ENCODE measurements around the gene SMIM10. TPM values are rescaled to one million over a fixed set of nuclear protein-coding genes. Genes with fewer than 3 reads are reported as not detected.

The SMIM10 gene
- total and polyA plus RNA-seq, 8 donors: 0.74 to 4.4 (median 1.3) TPM

DNA sequence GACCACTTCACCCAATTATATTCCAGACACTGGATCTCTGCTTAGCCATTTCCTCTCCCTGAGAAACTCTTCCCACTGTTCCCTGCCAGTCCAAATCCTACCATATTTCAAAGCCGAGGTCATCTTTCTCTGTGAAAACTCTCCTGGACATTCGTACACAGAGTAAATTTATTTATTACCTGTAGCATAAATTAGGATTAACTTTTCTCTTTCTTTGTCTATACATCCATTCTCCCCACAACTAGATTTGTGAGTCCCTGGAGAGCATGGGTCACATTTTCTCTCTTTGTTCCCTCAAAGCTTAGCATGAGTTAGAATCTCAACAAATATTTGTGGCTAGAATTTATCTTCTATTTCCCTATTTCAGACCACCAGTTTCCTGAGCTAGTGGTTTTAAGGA is 27.8 kb upstream of the SMIM10 start:
- Histone ChIP-seq H3K27me3 (peaks cover 0 to 4% (median 0%) of the 10 kb centered on the region in 4 donors), H3K27ac (no peak overlapping the region), H3K36me3 (no peaks in the 10 kb centered on the region), H3K4me3 (no peak overlapping the region), H3K4me1 (no peaks in the 10 kb centered on the region), H3K9me3 (no peaks in the 10 kb centered on the region)
- ATAC-seq: no peak
- no peak for DNase-seq
- 24 to 38% methylated on average over 2 of the region's 2 CpGs for WGBS, 2 donors
- TF ChIP-seq, protein P1, sequence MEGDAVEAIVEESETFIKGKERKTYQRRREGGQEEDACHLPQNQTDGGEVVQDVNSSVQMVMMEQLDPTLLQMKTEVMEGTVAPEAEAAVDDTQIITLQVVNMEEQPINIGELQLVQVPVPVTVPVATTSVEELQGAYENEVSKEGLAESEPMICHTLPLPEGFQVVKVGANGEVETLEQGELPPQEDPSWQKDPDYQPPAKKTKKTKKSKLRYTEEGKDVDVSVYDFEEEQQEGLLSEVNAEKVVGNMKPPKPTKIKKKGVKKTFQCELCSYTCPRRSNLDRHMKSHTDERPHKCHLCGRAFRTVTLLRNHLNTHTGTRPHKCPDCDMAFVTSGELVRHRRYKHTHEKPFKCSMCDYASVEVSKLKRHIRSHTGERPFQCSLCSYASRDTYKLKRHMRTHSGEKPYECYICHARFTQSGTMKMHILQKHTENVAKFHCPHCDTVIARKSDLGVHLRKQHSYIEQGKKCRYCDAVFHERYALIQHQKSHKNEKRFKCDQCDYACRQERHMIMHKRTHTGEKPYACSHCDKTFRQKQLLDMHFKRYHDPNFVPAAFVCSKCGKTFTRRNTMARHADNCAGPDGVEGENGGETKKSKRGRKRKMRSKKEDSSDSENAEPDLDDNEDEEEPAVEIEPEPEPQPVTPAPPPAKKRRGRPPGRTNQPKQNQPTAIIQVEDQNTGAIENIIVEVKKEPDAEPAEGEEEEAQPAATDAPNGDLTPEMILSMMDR (IDR thresholded peaks at IDR 0.05): no peak
- FAIRE-seq: no peak
- intact Hi-C loops (cut with DNase I): loop anchor here in 1 of 3 donors (5.0 kb wide), 1 partner anchor 124 kb away; no protein-coding TSS in a partner anchor

DNA sequence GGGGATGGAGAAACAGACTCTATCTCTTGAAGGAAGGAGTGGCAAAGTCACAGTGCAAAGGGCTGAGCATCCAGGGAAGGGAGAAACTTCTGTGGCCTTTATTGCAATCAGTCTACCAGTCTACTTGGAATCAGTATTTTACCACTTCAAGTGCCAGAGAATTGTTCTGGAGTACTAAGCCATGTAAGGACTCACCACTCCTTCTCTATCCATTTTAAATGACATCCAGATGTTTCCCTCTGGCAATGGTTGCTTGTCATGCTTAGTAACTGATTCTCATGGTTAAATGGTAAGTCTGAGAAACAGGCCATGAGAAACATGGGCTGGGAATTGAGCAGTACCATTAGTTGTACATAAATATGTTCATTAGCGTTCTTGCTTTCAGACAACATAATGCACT is 21.1 kb upstream of the SMIM10 start:
- ATAC-seq: no peak
- FAIRE-seq: no peak
- Histone ChIP-seq H3K27ac (no peak overlapping the region), H3K4me3 (no peak overlapping the region), H3K9me3 (no peaks in the 10 kb centered on the region), H3K27me3 (peaks cover 0 to 4% (median 0%) of the 10 kb centered on the region in 4 donors), H3K4me1 (no peaks in the 10 kb centered on the region), H3K36me3 (no peaks in the 10 kb centered on the region)
- intact Hi-C loops (cut with DNase I): loop anchor here in 1 of 3 donors (5.0 kb wide), 1 partner anchor 118 kb away; no protein-coding TSS in a partner anchor
- TF ChIP-seq, protein P1 (IDR thresholded peaks at IDR 0.05): no peak
- WGBS, 2 donors: 75 to 88% methylated on average over 1 of the region's 1 CpG
- DNase-seq: no peak

DNA sequence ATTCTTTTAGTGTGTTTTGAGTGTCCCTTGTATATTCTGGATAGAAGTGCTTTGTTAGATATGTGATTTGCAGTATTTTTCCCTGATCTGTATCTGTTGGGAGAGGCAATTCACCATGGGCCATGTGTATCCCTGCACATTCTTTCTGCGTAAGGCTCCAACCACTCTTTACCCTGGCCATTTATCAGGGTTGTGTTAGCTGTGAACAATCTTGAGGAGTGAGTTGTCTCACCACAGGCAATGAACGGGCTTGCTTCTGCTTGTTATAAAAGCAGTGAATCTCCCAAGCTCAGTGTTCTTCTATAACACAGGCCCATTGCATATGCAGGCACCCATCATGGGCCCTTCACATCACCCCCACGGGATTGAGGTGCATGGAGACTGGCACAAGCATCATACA is 18.9 kb upstream of the SMIM10 start:
- 36 to 69% methylated on average over 3 of the region's 3 CpGs for WGBS, 2 donors
- Histone ChIP-seq H3K4me3 (no peak overlapping the region), H3K4me1 (no peaks in the 10 kb centered on the region), H3K36me3 (no peaks in the 10 kb centered on the region), H3K27ac (no peak overlapping the region), H3K27me3 (no peaks in the 10 kb centered on the region), H3K9me3 (no peaks in the 10 kb centered on the region)
- ATAC-seq (no peak), DNase-seq (no peak), FAIRE-seq (no peak)
- TF ChIP-seq, protein P1 (IDR thresholded peaks at IDR 0.05): no peak
- intact Hi-C loops (cut with DNase I): no loop called here

DNA sequence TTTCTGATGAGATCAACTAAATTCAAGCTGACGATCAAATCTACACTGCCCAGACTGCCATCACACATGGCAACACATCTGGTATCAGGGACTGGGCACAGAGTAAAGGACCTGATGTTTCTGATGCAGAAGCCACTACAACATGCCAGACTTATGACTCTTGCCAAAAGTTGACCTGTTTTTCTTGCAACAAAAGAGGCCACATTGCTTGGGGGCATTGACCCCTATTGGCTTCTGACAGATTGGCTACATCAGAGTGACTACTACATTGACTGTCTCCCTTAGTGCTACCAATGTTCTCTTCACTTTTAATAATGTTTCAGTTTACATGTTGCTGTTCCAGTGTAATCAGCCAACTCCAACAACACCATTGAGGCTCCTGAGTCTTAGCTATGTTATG is 15.3 kb upstream of the SMIM10 start:
- ATAC-seq: no peak
- TF ChIP-seq, protein P1 (IDR thresholded peaks at IDR 0.05): no peak
- WGBS, 2 donors: 68 to 75% methylated on average over 1 of the region's 1 CpG
- Histone ChIP-seq H3K36me3 (no peaks in the 10 kb centered on the region), H3K4me1 (no peaks in the 10 kb centered on the region), H3K4me3 (no peak overlapping the region), H3K27ac (no peak overlapping the region), H3K9me3 (no peaks in the 10 kb centered on the region), H3K27me3 (peaks cover 0 to 1% (median 0%) of the 10 kb centered on the region in 4 donors)
- no peak for DNase-seq
- intact Hi-C loops (cut with DNase I): no loop called here
- FAIRE-seq: no peak

DNA sequence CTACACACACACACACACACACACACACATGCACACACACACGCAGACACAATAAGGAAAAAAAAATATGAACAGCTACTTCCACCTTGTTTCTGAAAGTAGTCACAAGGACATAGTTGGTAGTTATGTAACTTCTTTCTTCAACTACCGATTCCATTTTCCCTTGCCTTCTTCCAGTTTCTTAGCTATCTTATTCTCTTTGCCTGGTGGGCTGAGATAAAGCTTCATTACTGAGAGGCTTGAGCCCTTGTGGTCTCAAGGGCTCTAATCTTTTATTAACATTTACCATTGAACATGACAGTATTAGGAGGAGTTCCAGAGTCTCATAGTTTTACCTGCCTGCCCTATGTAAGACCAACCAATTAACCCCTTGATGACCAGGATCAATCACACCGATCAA is 8.9 kb upstream of the SMIM10 start:
- Histone ChIP-seq H3K4me3 (no peak overlapping the region), H3K27me3 (peaks cover 0 to 10% (median 0%) of the 10 kb centered on the region in 4 donors), H3K36me3 (no peaks in the 10 kb centered on the region), H3K9me3 (no peaks in the 10 kb centered on the region), H3K27ac (no peak overlapping the region), H3K4me1 (no peaks in the 10 kb centered on the region)
- FAIRE-seq (no peak), ATAC-seq (no peak), DNase-seq (no peak)
- WGBS, 2 donors: 63 to 71% methylated on average over 3 of the region's 3 CpGs
- intact Hi-C loops (cut with DNase I): no loop called here
- TF ChIP-seq, protein P1 (IDR thresholded peaks at IDR 0.05): no peak

Data from pancreas (tissue), 10 donors.